ENCODE measurements around the gene CENPQ.
A peak's percentile ranks its signal among the peaks of the same experiment; 100 is the strongest.

CENPQ gene

GRCh38 chr6:49506569-49507111 is 43.5 kb downstream of the CENPQ start:
- FAIRE-seq, result peak; percentile 89

DNA sequence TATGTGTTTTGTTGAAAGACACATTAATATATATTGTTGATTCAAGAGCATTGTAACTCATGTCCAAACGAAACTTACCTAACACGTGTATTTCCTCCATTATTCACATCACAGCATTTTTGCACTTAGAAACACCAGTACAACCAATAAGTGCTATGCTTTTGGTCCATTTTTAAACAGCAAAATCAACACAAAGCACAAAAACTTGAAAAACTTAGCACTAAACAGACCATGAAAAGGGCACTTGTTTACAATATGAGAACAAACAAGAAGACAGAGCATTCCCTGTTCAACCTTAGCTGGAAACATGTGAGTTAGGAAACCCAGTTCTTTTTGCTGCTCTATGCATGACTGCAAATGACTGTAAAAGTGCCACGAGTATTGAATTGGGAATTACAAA is 46.2 kb downstream of the CENPQ start:
- FAIRE-seq, result no peak

- no peak for FAIRE-seq
Observed at GRCh38 chr6:49513153-49513989, 50.2 kb downstream of the CENPQ start.

DNA sequence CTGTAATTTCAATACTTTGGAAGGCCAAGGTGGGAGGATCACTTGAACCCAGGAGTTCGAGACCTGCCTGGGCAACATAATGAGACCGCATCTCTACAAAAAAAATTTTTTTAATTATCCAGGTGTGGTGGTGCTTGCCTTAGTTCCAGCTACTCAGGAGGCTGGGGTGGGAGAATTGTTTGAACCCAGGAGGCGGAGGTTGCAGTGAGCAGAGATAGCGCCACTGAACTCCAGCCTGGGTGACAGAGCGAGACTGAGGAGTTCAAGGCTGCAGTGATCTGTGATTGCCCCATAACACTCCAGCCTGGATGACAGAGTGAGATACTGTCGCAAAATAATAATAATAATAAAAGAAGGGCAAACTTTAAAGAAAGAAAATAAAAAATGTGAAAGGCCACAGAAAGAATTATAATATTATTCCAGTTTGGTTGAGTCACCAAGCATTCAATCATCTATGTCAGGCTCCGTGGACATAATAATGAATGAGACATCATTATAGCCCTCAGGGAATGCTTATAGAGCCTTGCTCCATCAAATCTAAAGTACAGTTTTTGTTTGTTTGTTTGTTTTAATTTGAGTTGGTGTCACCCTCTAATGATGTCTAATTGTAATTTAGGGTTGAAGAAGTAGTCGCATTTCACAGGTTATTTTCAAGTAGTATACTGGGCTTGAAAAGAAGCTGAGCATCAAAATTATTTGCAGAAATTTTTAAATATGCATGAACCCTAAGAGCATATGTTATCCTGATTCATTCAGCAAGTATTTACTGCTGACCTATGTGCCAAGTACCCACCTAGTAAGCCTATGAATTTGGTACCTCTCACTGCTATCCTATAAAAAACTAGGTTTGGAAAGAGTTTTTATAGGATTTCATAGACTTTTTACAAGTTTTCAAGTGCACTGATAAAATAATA is 51.7 kb downstream of the CENPQ start:
- FAIRE-seq, result no peak

DNA sequence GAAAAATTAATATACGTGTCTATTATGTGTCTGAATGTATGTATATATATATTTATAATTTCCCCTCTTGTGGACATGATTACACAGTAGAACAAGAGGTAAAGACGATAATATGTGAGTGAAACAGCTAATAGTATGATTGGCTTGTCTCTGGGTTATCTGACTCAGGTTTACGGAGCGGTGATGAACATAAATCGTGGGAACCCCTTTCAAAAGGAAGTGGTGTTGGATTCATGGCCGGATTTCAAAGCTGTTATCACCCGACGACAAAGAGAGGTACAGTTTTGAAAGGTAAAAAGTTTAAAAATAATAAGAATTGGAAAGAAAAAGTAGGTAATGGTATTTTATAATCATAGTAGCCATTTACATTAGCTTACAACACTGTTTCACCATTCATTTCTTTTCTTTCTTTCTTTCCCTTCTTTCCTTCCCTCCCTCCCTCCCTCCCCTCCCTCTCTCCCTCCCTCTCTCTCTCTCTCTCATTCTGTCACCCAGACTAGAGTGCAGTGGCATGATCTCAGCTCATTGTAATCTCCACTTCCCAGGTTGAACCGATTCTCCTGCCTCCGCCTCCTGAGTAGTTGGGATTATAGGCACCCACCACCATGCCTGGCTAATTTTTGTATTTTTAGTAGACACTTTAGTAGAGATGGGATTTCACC is 52.4 kb downstream of the CENPQ start:
- FAIRE-seq, result no peak

DNA sequence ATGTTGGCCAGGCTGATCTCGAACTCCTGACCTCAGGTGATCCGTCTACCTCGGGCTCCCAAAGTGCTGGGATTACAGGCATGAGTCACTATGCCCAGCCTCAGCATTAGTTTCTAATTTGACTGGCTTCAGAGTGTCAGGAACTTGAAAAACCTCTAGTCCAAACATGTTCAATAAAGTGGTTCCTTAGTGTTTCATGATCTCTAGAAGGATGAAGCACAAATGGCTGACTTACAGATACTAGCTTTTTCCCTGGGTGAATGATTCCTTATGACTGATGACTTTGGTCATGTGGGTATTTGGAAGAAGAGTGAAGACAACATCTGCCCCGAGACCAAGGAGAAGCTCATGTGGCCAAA is 53.0 kb downstream of the CENPQ start:
- no peak for FAIRE-seq

DNA sequence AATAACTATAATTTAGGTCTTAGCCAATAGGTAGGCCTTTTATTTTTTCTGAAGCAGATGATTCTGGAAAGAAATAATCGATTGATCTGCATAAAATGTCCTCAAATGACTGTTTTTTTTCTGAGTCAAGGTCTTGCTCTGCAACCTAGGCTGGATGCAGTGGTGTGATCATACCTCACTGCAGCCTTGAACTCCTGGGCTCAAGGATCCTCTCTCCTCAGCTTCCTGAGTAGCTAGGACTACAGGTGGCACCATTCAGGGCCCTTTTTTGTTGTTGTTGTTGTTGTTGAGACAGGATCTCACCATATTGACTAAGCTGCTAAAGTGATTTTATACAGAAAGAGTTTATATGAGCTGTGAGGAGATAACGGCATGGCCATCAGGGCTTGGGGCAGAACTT is 54.7 kb downstream of the CENPQ start:
- no peak for FAIRE-seq

DNA sequence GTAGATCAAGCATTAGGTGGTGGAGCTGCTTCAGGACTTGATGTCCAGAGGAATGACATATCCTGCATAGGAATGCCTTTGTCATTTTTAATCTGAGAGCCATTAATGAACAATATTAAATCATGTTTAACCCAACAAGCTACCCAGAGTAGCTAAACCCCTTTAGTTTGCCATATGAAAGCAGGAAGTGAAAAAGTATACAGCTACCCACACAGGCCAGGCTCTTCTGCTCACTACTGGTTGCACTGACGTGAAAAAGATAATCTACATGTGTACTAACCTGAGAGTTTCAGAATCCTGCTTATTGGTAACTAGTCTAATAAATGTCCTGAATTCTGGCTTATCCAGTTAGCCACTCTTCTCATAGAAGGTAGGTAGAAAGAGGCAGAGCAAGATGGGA is 56.5 kb downstream of the CENPQ start:
- FAIRE-seq, result no peak

- no peak for FAIRE-seq
Observed at GRCh38 chr6:49522710-49523593, 59.8 kb downstream of the CENPQ start.

- FAIRE-seq, result no peak
Observed at GRCh38 chr6:49523901-49524300, 60.7 kb downstream of the CENPQ start.

DNA sequence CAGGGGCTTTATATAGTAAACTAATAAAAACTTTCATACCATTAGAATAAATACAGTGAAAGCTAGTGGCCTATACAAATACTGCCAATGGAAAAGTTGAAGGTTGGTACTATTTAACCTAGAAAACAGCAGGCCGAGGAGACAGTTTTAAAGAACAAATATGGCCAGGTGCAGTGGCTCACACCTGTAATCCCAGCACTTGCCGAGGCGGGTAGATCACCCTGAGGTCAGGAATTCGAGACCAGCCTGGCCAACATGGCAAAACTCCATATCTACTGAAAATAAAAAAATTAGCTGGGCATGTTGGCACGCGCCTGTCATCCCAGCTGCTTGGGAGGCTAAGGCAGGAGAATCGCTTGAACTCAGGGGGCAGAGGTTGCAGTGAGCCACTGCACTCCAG is 61.4 kb downstream of the CENPQ start:
- FAIRE-seq, result no peak

GRCh38 chr6:49526598-49526997 is 63.4 kb downstream of the CENPQ start:
- no peak for FAIRE-seq

DNA sequence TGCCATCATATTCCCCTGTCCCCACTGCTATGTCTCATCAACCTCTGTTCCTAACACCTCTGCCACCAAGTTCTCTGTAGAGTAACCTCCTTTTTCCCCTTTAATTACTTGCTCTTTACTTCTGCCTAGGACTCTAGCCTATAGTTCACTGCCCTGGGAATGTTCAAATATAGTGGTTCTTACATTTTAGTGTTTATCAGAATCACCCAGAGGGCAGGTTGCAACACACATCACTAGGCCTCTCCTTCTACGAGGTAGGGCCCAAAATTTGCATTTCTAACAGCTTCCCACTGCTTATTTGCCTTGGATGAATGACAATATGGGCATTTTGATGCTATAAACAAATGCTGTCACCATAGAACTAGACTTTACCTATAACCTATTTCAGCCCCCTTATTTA is 64.2 kb downstream of the CENPQ start:
- FAIRE-seq, result no peak

DNA sequence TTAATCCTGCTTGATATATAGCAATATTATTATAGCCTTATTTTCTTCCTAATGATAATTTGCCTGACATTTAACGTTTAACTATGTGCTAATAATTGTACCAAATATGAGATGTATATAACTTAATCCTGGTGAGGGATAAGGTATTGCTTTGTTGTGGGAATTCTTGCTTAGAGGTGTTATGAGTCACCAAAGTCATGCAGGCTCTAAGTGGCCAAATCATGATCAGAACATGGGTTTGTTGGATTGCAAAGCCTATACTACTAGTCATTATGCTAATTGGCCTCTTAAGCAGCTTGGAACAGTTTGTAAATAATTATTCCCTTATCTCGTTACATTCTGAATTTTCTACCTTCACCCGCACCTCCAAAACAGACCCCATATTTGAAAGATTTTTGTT is 65.4 kb downstream of the CENPQ start:
- no peak for FAIRE-seq

GRCh38 chr6:49530141-49530776 is 67.1 kb downstream of the CENPQ start:
- FAIRE-seq, result no peak

DNA sequence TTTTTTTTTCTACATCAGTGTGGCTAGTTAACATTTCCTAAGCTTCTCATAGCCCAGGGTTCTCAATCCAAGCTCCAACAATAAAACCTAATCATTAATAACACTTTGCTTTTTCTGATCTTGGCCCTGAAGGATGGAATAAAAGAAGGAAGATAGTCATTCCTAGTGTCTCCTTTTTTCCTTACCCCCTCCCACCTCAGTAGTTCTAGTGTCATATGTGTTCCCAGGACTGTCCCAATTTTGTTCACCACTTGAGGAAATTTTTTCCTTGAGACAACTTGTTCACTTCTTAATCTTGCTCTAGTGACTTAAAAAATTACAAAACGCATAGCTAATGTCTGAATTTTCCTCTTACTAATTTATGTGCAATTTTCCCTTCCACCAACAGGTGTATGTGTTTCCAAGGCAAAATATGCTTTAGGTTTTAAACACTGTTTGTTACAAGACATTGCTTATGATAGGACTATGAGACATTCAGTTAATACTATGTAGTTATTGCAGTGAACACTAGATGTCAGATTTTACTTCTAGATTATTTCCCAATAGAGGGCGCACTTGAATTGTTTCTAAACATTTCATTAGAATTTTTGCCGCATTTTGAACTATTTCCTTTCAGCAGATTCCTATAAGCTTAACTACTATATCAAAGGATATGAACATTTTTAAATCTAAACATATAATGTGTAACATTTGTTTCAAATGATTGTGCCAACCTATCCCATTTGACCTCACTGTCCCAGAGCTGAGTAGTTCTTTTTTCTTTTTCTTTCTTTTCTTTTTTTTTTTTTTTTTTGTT is 68.8 kb downstream of the CENPQ start:
- peak; percentile 99 for FAIRE-seq

GRCh38 chr6:49535795-49536194 is 72.6 kb downstream of the CENPQ start:
- no peak for FAIRE-seq

DNA sequence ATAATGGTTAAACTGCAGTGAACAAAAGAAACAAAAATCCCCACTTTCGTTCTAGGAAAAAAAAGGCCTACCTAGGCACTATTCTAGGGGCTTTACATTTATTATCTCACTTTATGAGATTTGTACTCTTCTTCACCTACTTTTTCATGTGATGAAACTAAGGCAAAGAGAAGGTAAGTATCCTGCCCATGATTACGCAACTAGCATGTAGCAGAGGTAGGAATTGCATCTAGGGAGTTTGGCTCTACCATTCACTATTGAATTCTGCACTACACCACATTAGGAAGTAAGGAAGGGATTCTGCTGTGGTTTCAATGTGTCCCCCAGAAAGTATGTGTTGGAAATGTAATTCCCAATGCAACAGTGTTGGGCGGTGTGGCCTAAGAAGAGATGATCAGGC is 75.9 kb downstream of the CENPQ start:
- no peak for FAIRE-seq

DNA sequence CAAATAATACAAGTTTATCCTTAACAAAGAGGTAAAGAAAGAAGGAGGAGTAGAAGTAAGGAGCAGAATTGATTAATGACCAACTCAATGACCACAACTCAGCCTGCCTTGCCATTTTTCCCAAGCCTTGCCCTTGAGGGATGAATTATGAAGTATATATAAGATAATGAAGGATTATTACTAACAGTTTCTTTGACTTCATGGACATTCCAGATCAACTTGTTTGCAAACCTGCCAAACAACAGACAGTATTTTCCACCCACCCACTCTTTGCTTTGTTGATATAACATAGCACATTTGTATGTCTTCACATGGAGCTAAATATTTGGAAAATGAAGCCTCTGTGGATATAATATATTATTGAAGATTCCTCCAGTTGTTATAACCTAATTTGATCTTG is 77.4 kb downstream of the CENPQ start:
- FAIRE-seq, result no peak

- peak; percentile 62 for FAIRE-seq
Observed at GRCh38 chr6:49541210-49541724, 78.1 kb downstream of the CENPQ start.

DNA sequence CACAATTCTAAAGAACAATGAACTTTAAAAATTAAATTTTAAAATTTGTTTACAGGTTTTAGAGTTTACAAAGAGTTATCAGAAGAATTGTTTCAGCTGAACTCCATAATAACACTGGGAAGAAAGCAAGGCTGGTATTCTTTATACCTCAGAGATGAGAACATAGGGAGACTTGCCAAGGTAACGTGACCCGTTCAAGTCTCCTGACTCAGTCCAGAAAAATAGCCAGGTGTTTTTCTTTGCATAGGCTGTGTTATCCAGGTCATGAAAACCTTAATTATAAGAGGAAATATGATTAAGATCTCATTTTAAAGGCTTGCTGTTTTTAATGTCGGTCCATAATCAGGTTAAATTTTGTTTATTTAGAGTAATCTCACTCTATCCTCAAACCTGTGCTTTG is 78.8 kb downstream of the CENPQ start:
- no peak for FAIRE-seq

Measured in islet of Langerhans (tissue), 1 donor.